HL-60/S4 treated with phorbol 12-myristate 13-acetate at 8.2 ng/mL for 4 days and 3 days (cell line): Measurements from ENCODE around the gene PRKG1.

Source experiments
- in situ Hi-C: fragments of 300-500 bp; cut with MboI; formaldehyde crosslinking; loops from 2 replicates; pipeline ENCODE4 v1.15.0; 2022; ENCODE audit warnings: low sequenced_read_pairs

Gene PRKG1

GRCh38 chr10:51074238-51075028 lies at the start of gene PRKG1:
Gene PRKG1, plus strand, starts transcription at chr10:51074487.
- in situ Hi-C loops: no loop called here

DNA sequence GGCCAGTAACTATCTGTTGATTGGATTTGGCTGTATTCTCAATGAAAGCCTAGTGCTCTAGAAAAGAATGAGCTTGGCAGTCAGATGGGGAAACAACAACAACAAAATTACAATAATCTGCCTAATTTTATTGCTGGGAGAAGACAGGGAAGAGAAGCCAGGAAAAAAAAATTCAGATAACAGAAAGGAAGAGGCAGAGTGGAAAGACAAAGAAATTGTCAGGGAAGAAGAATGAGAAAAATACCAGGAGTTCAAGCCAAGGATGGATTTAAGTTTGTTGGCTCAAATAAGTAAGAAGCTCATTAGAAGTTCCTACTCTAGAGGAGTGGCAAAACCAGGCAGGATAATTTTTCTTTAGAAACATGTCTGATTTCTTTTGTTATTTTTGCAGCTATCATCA lies 45.9 kb upstream of the PRKG1 start:
- in situ Hi-C loops: no loop called here

- in situ Hi-C loops: no loop called here
Observed at GRCh38 chr10:51029172-51029641, 45.1 kb upstream of the PRKG1 start.

DNA sequence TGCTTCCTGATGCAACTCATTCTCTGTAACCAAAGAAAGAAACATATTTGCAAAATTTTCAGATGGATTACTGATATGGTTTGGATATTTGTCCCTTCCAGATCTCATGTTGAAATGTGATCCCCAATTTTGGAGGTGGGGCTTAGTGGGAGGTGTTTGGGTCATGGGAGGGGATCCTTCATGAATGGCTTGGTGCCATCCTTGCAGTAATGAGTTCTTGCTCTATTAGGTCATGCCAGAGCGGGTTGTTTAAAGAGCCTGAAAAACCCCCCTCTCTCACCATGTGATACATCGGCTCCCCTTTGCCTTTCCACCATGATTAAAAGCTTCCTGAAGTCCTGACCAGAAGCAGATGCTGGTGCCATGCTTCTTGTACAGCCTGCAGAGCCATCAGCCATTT lies 43.8 kb upstream of the PRKG1 start:
- in situ Hi-C loops: no loop called here

DNA sequence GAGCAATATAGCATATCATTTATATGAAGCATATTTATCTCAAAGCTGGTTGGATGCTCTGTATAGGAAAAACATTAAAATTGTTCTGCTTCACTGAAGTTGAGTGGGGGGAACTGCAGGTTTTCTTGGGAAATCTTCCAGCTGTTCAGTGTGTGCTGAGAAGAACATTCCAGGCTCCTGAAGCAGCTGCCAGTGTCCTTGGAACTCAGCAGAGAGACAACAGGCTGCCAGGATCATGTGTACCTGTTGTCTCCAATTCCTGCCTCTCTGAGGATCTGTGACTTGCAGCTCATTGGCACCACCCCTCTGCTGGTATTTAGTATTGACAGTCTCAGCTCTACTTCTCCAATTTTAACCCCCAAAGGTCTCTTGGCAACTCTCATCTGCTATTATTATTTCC lies 42.3 kb upstream of the PRKG1 start:
- in situ Hi-C loops: no loop called here

DNA sequence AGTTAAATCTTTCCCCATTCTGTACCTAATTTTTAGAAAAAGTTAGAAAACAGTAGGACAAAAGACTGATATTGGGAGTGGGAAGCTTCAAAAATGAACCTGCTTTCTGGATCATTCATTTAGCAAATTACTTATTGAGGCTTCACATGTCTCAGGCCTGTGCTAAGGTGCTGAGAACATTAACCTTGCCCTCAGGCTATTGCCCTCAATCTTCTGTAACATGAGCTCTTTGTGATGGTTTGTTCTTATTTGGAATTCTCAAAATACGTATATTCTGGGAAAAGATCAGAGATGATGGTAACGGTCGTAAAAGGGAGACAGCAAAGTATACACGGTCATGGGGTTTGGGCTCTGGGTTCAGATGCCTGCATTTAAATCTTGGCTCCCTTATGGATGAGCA lies 39.5 kb upstream of the PRKG1 start:
- in situ Hi-C loops: no loop called here

GRCh38 chr10:51035344-51035743 lies 38.9 kb upstream of the PRKG1 start:
- in situ Hi-C loops: no loop called here

DNA sequence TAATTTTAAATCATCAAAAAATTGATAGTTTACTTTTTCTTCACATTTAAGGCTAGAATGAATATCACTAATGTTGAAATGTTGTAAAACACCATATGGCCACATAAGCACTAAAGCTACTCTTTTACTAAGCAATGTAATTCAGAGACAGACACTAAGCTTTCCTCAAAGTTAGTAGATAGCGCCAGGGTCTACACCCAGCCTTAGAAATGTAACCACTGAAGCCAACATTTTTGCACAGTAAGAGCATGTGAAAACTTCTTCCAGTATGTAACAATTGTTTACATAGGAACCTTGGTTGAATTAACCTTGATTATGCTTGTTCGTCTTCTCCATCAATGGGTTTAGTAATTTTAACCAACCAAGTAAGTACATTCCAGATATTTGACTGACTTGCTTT lies 28.4 kb upstream of the PRKG1 start:
- in situ Hi-C loops: no loop called here

DNA sequence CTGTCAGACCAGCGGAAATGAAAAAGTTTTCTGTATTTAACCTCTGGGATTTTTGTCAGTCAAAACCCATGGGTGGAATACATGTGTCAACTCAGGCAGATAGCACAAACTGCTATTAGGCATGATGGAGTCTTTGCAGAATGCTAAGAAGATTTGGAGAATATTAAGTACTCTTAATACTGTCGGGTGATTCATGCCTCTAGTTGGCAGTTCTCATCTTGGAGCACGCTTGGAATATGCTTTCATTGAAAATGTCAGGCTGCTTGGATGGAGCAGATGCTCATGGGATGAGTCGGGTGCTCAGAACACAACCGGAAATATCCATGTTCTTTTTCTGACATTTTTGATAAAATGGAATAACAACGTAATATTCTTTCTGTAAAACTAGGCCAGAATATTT lies 27.6 kb upstream of the PRKG1 start:
- in situ Hi-C loops: no loop called here

DNA sequence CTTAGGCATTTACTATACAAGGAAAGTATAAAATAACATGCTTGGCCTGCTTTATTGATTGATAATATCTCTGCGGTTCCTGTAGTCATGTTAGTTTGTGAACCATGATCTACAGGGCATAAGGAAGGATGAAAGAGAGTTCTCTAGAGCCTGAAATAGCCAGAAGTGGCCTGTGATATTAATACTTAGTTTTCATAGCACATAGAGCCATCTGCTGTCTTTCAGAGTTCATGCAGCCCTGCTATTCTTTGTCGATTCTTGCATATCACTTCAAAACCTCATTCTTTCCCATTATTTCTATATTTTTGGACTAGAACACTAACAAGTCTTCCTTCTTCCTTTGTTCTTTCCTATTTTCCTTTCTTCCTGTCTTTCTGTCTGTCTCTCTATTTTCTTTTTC lies 26.4 kb upstream of the PRKG1 start:
- in situ Hi-C loops: no loop called here

- in situ Hi-C loops: no loop called here
Observed at GRCh38 chr10:51048792-51049191, 25.5 kb upstream of the PRKG1 start.

GRCh38 chr10:51052163-51052562 lies 22.1 kb upstream of the PRKG1 start:
- in situ Hi-C loops: no loop called here

GRCh38 chr10:51057925-51058324 lies 16.4 kb upstream of the PRKG1 start:
- in situ Hi-C loops: no loop called here

DNA sequence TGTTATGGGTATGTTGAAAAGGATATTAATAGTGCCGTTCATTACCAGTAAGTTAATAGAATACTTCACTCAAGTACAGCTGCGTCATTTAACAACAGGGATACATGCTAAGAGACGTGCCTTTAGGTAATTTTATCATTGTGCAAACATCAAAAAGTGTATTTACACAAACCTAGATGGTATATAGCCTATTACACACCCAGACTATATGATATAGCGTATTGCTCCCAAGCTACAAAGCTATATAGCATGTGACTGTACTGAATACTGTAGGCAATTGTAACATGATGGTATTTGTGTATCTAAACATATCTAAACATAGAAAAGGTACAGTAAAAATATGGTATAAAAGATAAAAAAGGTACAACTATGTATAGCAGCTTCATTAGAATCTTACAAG lies 11.1 kb upstream of the PRKG1 start:
- in situ Hi-C loops: no loop called here

- in situ Hi-C loops: no loop called here
Observed at GRCh38 chr10:51063659-51064535, 10.4 kb upstream of the PRKG1 start.

- in situ Hi-C loops: no loop called here
Observed at GRCh38 chr10:51066231-51066630, 8.1 kb upstream of the PRKG1 start.

- in situ Hi-C loops: no loop called here
Observed at GRCh38 chr10:51072210-51072609, 2.1 kb upstream of the PRKG1 start.

DNA sequence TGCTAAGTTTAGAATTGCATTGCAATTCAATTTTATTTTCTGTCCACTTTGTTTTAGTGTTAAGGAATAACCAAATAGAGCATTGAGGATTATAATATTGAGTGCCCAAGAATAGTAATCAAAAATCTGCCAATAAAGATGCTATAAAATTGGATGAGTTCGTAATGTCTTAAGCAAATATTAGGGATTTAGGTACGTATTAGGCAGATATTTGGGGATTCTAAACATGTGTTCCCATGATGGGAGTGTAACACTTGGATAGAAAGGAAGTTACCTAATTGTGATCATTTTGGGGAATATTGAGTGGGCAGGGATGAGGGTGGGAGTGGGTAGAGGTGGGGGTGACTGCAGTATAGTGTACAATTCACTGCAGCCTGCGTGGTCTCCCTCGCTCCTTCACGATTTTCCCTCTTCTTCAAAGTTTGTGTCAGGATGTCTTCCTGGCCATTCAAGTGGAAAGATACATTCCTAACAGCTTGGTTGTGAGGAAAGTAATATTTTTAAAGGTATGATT lies 1.3 kb upstream of the PRKG1 start:
- in situ Hi-C loops: no loop called here

DNA sequence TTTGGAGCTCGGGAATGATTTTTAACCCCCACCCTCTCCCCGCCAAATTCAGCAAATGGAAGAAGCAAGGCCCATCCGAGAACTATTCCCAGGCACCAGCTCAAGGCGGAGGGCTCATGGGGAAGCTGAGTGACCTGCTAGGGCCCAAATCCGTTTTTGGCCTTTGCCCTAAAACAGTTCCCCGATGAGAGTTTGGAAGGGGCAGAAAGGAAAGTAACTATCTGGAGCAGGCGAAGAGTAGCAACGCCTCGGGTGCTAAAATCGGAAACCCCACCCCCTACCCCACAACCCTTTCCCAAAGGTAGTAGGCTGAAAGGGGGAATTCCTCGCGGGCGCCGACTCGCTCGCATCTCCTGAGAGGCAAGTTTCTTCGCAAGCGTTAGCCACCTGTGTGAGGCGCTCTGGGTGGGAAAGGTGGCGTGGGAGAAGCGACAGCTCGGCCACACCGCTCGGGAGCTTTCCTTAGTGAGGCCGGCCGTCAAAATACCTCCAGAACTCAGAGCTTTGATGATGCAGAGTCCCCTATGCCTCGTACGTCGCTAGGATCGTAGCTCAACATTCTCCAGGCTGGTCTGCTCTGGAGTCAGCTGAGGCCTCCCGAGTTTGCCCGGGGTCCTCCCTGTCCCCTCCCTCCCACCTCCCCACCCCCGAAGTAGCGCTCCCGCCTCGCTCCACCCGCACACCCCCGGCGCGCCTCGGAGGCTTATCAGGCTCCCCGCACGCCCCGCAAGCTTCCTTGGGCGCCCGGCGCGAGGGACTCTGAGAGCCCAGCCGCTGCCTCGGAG lies 642 bp upstream of the PRKG1 start:
- in situ Hi-C loops: no loop called here

DNA sequence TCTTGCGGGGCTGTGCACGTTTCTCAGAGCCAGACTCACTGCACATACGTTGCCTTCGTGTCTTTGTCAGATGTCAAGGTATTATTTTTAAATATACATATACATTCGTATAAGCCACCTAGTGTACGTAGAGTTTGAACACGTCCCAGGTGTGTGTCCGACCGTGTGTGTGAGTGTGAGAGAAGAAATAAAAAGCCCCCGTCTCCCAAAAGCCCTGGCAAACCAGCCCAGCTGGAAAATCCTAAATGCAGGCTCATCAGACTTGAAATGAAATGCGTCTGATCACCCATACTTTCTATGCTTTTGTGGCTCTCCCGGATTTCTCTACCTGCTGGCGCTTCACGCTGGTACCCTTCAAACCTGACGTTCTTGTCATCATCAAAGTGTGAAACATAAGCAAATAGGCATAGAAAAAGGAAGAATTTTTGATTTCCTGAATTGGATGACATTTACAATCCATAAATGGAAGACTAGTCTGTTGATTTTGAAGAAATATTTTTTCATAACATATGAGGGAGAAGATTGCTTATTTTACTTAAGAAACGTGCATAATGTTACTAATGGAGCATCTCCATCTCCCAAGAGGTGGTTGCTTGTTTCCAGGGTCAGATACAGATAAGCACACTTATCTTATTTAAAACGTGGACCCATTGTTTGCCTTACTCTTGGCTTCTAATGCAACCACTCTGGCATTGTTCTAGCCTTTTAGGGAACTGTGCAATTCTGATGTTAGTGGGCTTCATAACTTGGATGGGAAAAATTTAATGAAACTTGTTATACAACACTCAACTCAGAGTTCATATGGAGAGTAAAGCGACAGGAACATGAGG lies 971 bp downstream of the PRKG1 start:
- in situ Hi-C loops: no loop called here
